Ovary (tissue), 3 donors: Measurements from ENCODE around the gene TNFSF13.

Experiments
- CTCF ChIP-seq, 3 donors: fragments of 450-650 bp in 2 of 3; fragments of 200-600 bp in 1 of 3; IDR thresholded peaks; one replicate each; pipeline versions ENCODE4 v1.5.1 to v1.8.0; 2016 to 2022; ENCODE audit warnings: antibody characterized with exemption in 3 of 3, mild to moderate bottlenecking in 1 of 3
- EP300 ChIP-seq: sonication (generic); formaldehyde crosslinking; IDR thresholded peaks from one replicate; pipeline ENCODE4 v1.6.1; 2017; ENCODE audit warnings: antibody characterized with exemption
- POLR2A ChIP-seq: fragments of 450-650 bp; IDR thresholded peaks from one replicate; pipeline ENCODE4 v1.6.1; 2017; ENCODE audit warnings: antibody characterized with exemption, mild to moderate bottlenecking, moderate library complexity
- donor health status: DM: no; HTN: no; CAD: no.

- TF ChIP-seq CTCF (IDR thresholded peaks at IDR 0.05) (no peak), POLR2A (no peak), EP300 (no peak)
Observed at GRCh38 chr17:7508846-7509245, 49.7 kb upstream of the TNFSF13 start.
